ENCODE measurements around the gene DDX4.

GRCh38 chr5:55731848-55732247 lies 6.0 kb upstream of the DDX4 start:
- TF ChIP-seq POLR2A (IDR thresholded peaks at IDR 0.05) (no peak), CTCF (IDR thresholded peaks at IDR 0.05) (no peak)

Measured in tibial nerve (tissue), 3 donors.